PC-9 (cell line): ENCODE data around the gene ARHGEF3.

Experiments
- EZH2 ChIP-seq: fragments of 200-600 bp; sonication (generic); IDR thresholded peaks from 2 replicates; pipeline ENCODE4 v1.8.0; 2017; ENCODE audit warnings: antibody characterized with exemption, low read depth
- TF ChIP-seq, protein P1 (sequence below): fragments of 200-600 bp; sonication (generic); conservative IDR thresholded peaks from 2 replicates; pipeline ENCODE4 v1.6.1; 2017; ENCODE audit warnings: mixed run types, antibody characterized with exemption, mild to moderate bottlenecking, moderate library complexity

DNA sequence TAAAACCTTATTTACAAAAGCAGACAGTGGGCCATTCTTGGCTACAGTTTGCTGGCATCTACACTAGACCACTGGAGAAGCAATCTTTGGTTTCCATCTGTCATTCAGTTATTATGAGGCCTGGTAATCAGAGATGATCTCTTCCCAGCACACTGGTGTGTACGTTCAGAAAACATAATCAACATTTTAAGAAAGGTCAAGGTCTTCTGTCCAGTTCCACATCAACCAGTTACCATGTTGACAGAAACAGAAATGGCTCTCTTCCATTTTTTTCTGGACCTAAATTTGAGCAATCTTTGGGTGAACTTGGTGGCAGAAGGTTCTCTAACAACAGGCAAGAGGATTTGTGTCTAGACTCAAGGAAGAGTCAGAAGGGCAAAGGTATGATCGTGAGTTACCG, 29.8 kb upstream of the ARHGEF3 start:
- TF ChIP-seq, protein P1, sequence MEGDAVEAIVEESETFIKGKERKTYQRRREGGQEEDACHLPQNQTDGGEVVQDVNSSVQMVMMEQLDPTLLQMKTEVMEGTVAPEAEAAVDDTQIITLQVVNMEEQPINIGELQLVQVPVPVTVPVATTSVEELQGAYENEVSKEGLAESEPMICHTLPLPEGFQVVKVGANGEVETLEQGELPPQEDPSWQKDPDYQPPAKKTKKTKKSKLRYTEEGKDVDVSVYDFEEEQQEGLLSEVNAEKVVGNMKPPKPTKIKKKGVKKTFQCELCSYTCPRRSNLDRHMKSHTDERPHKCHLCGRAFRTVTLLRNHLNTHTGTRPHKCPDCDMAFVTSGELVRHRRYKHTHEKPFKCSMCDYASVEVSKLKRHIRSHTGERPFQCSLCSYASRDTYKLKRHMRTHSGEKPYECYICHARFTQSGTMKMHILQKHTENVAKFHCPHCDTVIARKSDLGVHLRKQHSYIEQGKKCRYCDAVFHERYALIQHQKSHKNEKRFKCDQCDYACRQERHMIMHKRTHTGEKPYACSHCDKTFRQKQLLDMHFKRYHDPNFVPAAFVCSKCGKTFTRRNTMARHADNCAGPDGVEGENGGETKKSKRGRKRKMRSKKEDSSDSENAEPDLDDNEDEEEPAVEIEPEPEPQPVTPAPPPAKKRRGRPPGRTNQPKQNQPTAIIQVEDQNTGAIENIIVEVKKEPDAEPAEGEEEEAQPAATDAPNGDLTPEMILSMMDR: no peak
- TF ChIP-seq EZH2: no peak
